GM18870 (cell line): ENCODE measurements around the gene RAB30.
"Not testable (repeated sequence)": the region's sequence is repeated elsewhere in the genome, so short reads cannot be mapped to it uniquely, and the experiment has no call there.

Experiments
- ATAC-seq: cut with Tn5 transposase; IDR thresholded peaks from one replicate; pipeline ENCODE4 v1.9.1; 2021; ENCODE audit warnings: moderate library complexity; ENCODE audit not compliant: unreplicated experiment

Gene RAB30

GRCh38 chr11:82988936-82989627, 82.6 kb downstream of the RAB30 start:
- no peak for ATAC-seq

GRCh38 chr11:82987997-82988396, 83.7 kb downstream of the RAB30 start:
- no peak for ATAC-seq

- ATAC-seq, result no peak
These were observed 85.3 kb downstream of the RAB30 start for GRCh38 chr11:82986446-82986845.

- ATAC-seq, result no peak
These were observed 89.8 kb downstream of the RAB30 start for GRCh38 chr11:82981852-82982251.

GRCh38 chr11:82980947-82981346, 90.8 kb downstream of the RAB30 start:
- ATAC-seq, result no peak

- ATAC-seq, result no peak
These were observed 91.4 kb downstream of the RAB30 start for GRCh38 chr11:82980292-82980691.

- no peak for ATAC-seq
These were observed 91.9 kb downstream of the RAB30 start for GRCh38 chr11:82979824-82980223.

GRCh38 chr11:82978422-82979099, 93.1 kb downstream of the RAB30 start:
- no peak for ATAC-seq

GRCh38 chr11:82976786-82977185, 94.9 kb downstream of the RAB30 start:
- ATAC-seq, result no peak

- no peak for ATAC-seq
These were observed 95.8 kb downstream of the RAB30 start for GRCh38 chr11:82975882-82976281.

- no peak for ATAC-seq
These were observed 96.8 kb downstream of the RAB30 start for GRCh38 chr11:82974851-82975250.

- ATAC-seq, result no peak
These were observed 97.6 kb downstream of the RAB30 start for GRCh38 chr11:82974135-82974534.

- no peak for ATAC-seq
These were observed 99.6 kb downstream of the RAB30 start for GRCh38 chr11:82972103-82972502.

GRCh38 chr11:82971519-82971946, 100.2 kb downstream of the RAB30 start:
- not testable (repeated sequence) for ATAC-seq

GRCh38 chr11:82970507-82971083, 101.1 kb downstream of the RAB30 start:
- ATAC-seq, result not testable (repeated sequence)

- ATAC-seq, result peak; percentile 99
These were observed 101.9 kb downstream of the RAB30 start for GRCh38 chr11:82969811-82970210.

- no peak for ATAC-seq
These were observed 104.3 kb downstream of the RAB30 start for GRCh38 chr11:82967381-82967780.

GRCh38 chr11:82962021-82962420, 109.7 kb downstream of the RAB30 start:
- ATAC-seq, result not testable (repeated sequence)

- peak; percentile 19 for ATAC-seq
These were observed 110.9 kb downstream of the RAB30 start for GRCh38 chr11:82960779-82961143.

GRCh38 chr11:82959987-82960778, 111.5 kb downstream of the RAB30 start:
- peak; percentile 92 for ATAC-seq

- ATAC-seq, result not testable (repeated sequence)
These were observed 115.8 kb downstream of the RAB30 start for GRCh38 chr11:82955736-82956453.
